Endodermal cell (in vitro differentiated cells): ENCODE measurements around the gene PRKD2. TPM values are rescaled to one million over a fixed set of nuclear protein-coding genes. Genes with fewer than 3 reads are reported as not detected.
"Not testable (repeated sequence)": the region's sequence is repeated elsewhere in the genome, so short reads cannot be mapped to it uniquely, and the experiment has no call there.

Experiments
- DNase-seq: peaks from one replicate; pipeline ENCODE4 v3.0.0-alpha.2; 2017
- H3K27ac ChIP-seq: 2 replicates; pipeline ENCODE4 v1.5.1; 2013; ENCODE audit warnings: mild to moderate bottlenecking, low read depth, low read length, moderate library complexity
- H3K27me3 ChIP-seq: 2 replicates; pipeline ENCODE4 v1.6.1; 2013; ENCODE audit warnings: mild to moderate bottlenecking, low read length, moderate library complexity; ENCODE audit not compliant: insufficient read depth, control insufficient read depth, poor library complexity, severe bottlenecking
- H3K36me3 ChIP-seq: 2 replicates; pipeline ENCODE4 v1.7.0; 2013; ENCODE audit warnings: mild to moderate bottlenecking, low read length, moderate library complexity; ENCODE audit not compliant: control insufficient read depth, insufficient read depth
- H3K4me1 ChIP-seq: one replicate; pipeline ENCODE4 v1.7.0; 2013; ENCODE audit warnings: low read length; ENCODE audit not compliant: control insufficient read depth, insufficient read depth
- H3K4me3 ChIP-seq: 2 replicates; pipeline ENCODE4 v1.5.1; 2013; ENCODE audit warnings: mild to moderate bottlenecking, low read length, moderate library complexity
- H3K9ac ChIP-seq: 2 replicates; pipeline ENCODE4 v1.6.1; 2013; ENCODE audit warnings: mild to moderate bottlenecking, low read length, moderate library complexity; ENCODE audit not compliant: poor library complexity, severe bottlenecking; ENCODE audit errors: extremely low read depth
- H3K9me3 ChIP-seq: 2 replicates; pipeline ENCODE4 v1.6.1; 2013; ENCODE audit warnings: mild to moderate bottlenecking, low read length, moderate library complexity; ENCODE audit not compliant: control insufficient read depth
- H3K27ac Mint-ChIP-seq: 2 replicates; pipeline ENCODE4 v1.8.0; 2020; ENCODE audit warnings: mixed read lengths
- H3K27me3 Mint-ChIP-seq: 2 replicates; pipeline ENCODE4 v1.8.0; 2021; ENCODE audit warnings: mild to moderate bottlenecking, mixed read lengths; ENCODE audit not compliant: insufficient read depth
- H3K36me3 Mint-ChIP-seq: 2 replicates; pipeline ENCODE4 v1.8.0; 2020; ENCODE audit warnings: low read depth, mixed read lengths
- H3K4me1 Mint-ChIP-seq: 2 replicates; pipeline ENCODE4 v1.8.0; 2020; ENCODE audit warnings: mixed read lengths
- H3K4me3 Mint-ChIP-seq: 2 replicates; pipeline ENCODE4 v1.8.0; 2020; ENCODE audit warnings: mild to moderate bottlenecking, moderate library complexity, mixed read lengths
- H3K9me3 Mint-ChIP-seq: 2 replicates; pipeline ENCODE4 v1.8.0; 2020; ENCODE audit warnings: mild to moderate bottlenecking, mixed read lengths
- WGBS, 2 experiments: methylation state at CpG; one replicate each; pipeline versions ENCODE4 v1.1.5 to v1.1.7; 2013; ENCODE audit warnings: missing lambda C conversion rate in 2 of 2, mixed read lengths in 1 of 2; ENCODE audit not compliant: insufficient coverage in 1 of 2, insufficient read length in 1 of 2; 5-methylcytosine and 5-hydroxymethylcytosine counted together
- total RNA-seq, 2 donors: library from RNA; stranded (reverse); fragmentation: NEBNext Ultra II Directional in 1 of 2; extraction: Animal tissue kit (Norgen Biotek cat#: 25700) in 1 of 2; gene quantifications; 2 replicates in 1 of 2; 3 replicates in 1 of 2; pipeline ENCODE4 v1.2.1, GENCODE V29; 2021
- TF ChIP-seq, protein P1 (sequence below): fragments of 200-600 bp; sonication (generic); conservative IDR thresholded peaks from 2 replicates; pipeline ENCODE4 v1.5.0; 2021; ENCODE audit warnings: antibody characterized with exemption, mild to moderate bottlenecking

The PRKD2 gene
- total RNA-seq, 2 donors from 2014 or later: 80.5 to 90.8 TPM

DNA sequence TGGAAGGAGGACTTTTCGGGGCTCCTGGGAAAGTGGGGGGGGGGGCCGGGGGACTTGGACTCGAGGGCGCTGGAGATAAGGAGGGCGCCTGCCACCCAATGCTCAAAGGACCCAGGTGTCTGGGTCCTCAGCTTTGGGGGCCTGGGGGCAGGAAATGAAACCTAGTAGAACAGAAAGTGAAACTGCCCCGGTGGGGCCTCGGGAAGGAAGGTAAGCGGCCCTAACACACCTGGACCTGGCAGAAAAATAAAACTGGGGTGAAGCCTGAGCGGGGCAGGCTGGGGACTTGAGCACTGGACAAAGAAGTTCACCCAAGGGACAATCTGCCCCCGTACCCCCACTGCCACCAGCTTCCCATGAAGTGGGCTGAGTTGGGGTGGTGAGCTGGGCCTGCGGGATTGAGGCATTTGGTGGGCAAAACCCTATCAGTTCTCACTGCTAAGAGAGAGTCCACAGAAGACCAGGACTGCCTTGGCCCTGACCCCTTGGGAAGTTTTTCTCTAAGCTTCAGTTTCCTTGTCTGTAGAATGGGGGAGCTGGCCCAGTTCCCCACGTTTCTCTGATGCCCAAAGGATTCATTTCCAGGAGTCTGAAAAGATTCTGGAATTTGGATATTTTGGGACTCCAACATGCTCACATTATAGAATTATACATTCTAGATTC, 2.3 kb downstream of the PRKD2 start:
- Mint-ChIP-seq H3K4me1 (peaks cover 13% of the 10 kb centered on the region), H3K9me3 (no peaks in the 10 kb centered on the region), H3K36me3 (peaks cover 26% of the 10 kb centered on the region), H3K27me3 (no peaks in the 10 kb centered on the region), H3K27ac (peak overlapping the region; percentile 91), H3K4me3 (peak overlapping the region; percentile 94)
- TF ChIP-seq, protein P1, sequence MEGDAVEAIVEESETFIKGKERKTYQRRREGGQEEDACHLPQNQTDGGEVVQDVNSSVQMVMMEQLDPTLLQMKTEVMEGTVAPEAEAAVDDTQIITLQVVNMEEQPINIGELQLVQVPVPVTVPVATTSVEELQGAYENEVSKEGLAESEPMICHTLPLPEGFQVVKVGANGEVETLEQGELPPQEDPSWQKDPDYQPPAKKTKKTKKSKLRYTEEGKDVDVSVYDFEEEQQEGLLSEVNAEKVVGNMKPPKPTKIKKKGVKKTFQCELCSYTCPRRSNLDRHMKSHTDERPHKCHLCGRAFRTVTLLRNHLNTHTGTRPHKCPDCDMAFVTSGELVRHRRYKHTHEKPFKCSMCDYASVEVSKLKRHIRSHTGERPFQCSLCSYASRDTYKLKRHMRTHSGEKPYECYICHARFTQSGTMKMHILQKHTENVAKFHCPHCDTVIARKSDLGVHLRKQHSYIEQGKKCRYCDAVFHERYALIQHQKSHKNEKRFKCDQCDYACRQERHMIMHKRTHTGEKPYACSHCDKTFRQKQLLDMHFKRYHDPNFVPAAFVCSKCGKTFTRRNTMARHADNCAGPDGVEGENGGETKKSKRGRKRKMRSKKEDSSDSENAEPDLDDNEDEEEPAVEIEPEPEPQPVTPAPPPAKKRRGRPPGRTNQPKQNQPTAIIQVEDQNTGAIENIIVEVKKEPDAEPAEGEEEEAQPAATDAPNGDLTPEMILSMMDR: no peak
- Histone ChIP-seq H3K4me1 (no peaks in the 10 kb centered on the region), H3K27ac (no peak overlapping the region), H3K27me3 (no peaks in the 10 kb centered on the region), H3K4me3 (peak overlapping the region; percentile 96), H3K36me3 (peaks cover 18% of the 10 kb centered on the region), H3K9ac (peak overlapping the region; percentile 86), H3K9me3 (no peaks in the 10 kb centered on the region)
- no peak for DNase-seq
- 17 to 20% methylated on average over 3 to 11 of the region's 12 CpGs for WGBS, 2 experiments

DNA sequence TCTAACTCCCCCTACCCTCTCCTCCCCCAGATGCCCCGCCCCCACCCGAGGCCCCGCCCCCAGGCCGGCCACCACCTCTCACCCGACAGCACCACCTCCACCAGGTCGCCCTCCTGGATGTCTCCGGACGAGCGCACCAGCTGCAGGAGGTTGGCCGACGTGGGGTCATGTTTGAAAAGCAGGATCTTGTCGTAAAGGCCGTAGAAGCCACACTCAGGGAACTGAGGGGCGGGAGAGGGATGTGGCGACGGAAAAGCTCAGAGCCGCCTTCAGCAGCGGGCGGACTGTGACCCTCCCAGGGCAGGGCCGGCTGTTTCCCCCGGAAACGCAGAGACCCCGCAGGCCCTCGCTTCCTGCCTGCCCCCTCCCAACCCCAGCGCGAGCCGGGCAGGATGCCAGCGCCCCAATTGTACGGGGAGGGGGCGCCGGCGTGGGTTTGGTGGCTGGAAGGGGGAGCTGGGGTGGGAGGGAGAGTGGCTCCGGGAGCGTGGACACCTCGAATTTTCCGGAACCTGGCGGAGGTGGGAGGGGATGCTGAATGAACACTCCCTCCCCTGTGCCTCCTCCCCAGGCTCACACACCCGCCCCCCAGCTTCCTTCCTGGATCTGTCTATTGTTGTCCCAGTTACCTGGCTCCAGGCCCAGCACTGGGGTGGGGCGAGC, 3.0 kb downstream of the PRKD2 start:
- Histone ChIP-seq H3K4me1 (no peaks in the 10 kb centered on the region), H3K9me3 (no peaks in the 10 kb centered on the region), H3K9ac (peak overlapping the region; percentile 41), H3K4me3 (peak overlapping the region; percentile 96), H3K27me3 (no peaks in the 10 kb centered on the region), H3K27ac (peak overlapping the region; percentile 24), H3K36me3 (peaks cover 25% of the 10 kb centered on the region)
- H3K36me3 Mint-ChIP-seq: peaks cover 26% of the 10 kb centered on the region
- peaks cover 13% of the 10 kb centered on the region for H3K4me1 Mint-ChIP-seq
- peak; percentile 97 for DNase-seq
- no peaks in the 10 kb centered on the region for H3K9me3 Mint-ChIP-seq
- TF ChIP-seq, protein P1: no peak
- peak overlapping the region; percentile 94 for H3K4me3 Mint-ChIP-seq
- 2 to 11% methylated on average over 6 to 23 of the region's 39 CpGs for WGBS, 2 experiments
- H3K27me3 Mint-ChIP-seq: no peaks in the 10 kb centered on the region
- H3K27ac Mint-ChIP-seq: peak overlapping the region; percentile 90

DNA sequence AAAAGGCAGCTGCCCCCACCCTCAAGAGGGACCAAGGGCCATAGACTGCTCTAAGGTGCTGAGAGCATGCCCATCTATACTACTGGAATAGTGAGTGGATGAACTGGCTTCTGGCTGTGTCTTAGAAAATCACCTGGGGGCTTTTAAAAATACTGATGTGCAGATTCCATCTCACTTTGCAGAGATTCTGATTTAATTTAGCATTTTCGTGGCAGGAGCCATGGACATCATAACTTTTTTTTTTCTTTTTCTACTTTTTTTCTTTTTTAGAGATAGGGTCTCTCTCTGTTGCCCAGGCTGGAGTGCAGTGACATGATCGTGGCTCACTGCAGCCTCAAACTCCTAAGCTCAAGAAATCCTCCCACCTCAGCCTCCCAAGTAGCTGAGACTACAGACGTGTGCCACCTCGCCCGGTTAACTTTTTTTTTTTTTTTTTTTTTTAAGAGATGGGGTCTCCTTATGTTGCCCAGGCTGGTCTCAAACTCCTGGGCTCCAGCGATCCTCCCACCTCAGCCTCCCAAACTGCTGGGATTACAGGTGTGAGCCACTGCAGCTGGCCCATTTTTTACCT, 4.1 kb downstream of the PRKD2 start:
- not testable (repeated sequence) for H3K4me1 ChIP-seq, H3K27ac ChIP-seq, H3K27me3 ChIP-seq, DNase-seq, H3K9me3 Mint-ChIP-seq, H3K27ac Mint-ChIP-seq, H3K9me3 ChIP-seq, H3K27me3 Mint-ChIP-seq, H3K9ac ChIP-seq, H3K4me3 ChIP-seq
- H3K4me3 Mint-ChIP-seq: peak overlapping the region; percentile 94
- H3K36me3 ChIP-seq: peaks cover 35% of the 10 kb centered on the region
- WGBS, 2 experiments: 85 to 100% methylated on average over 3 to 6 of the region's 6 CpGs
- H3K36me3 Mint-ChIP-seq: peaks cover 34% of the 10 kb centered on the region
- peaks cover 12% of the 10 kb centered on the region for H3K4me1 Mint-ChIP-seq
